Measurements from ENCODE around the gene COL5A2. TPM values are rescaled to one million over a fixed set of nuclear protein-coding genes. Genes with fewer than 3 reads are reported as not detected.

COL5A2 gene
- total and polyA plus RNA-seq, 9 of the 15 experiments (the other 6 are each of a cell fraction or from before 2014, with no cell fraction given): 0.01 to 0.54 (median 0.19) TPM

DNA sequence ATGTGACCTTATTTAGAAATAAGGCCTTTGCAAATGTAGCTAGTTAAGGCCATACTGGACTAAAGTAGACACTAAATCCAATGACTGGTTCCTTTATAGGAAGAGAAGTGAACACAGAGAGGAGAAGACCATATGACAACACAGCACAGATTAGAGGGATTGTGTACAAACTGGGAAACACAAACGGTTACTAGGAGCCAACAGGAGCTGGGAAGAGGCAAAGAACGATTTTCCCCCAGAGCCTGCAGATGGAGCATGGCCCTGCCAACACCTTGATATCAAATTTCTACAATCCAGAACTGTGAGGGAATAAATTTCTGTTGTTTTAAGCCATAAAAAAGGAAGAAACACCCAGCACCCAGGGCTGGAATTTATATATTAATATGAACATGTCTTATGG lies 38.7 kb upstream of the COL5A2 start:
- intact Hi-C loops (cut with micrococcal nuclease): no loop called here
- Histone ChIP-seq H3K79me2 (ENCODE audit: control insufficient read depth, insufficient read depth, low read length) (no peaks in the 10 kb centered on the region), H3K27ac (ENCODE audit: extremely low read depth, low read depth, low read length) (no peak overlapping the region), H3K4me1 (replicated peaks in 1 of 2; ENCODE audit: control insufficient read depth in 2 of 2, insufficient read depth in 2 of 2, low read length in 2 of 2) (peaks cover 0 to 3% of the 10 kb centered on the region in 2 experiments; a peak in 2 of 5 replicates), H3K4me3 (no peak overlapping the region), H3K27me3 (ENCODE audit: control insufficient read depth in 2 of 2, insufficient read depth in 2 of 2, low read length in 2 of 2) (no peaks in the 10 kb centered on the region), H2AFZ (ENCODE audit: low read depth, low read length) (no peak overlapping the region), H3K9ac (ENCODE audit: insufficient read depth in 1 of 2, low read depth in 2 of 2, low read length in 2 of 2) (no peak overlapping the region), H3K9me3 (replicated peaks; ENCODE audit: control insufficient read depth, insufficient read depth, low read depth, low read length) (no peaks in the 10 kb centered on the region), H3K9me1 (ENCODE audit: control insufficient read depth, insufficient read depth, low read length) (no peaks in the 10 kb centered on the region), H4K20me1 (replicated peaks; ENCODE audit: control insufficient read depth, insufficient read depth, low read length) (no peaks in the 10 kb centered on the region), H3K4me2 (ENCODE audit: insufficient read depth, low read length) (no peak overlapping the region), H3K36me3 (ENCODE audit: control insufficient read depth, insufficient read depth, low read length) (no peaks in the 10 kb centered on the region)
- no TSS peak for BruUV-seq (replicated peaks)
- ATAC-seq: no peak
- POLR2A ChIA-PET: interaction anchor here (1.1 kb wide), 1 partner anchor 11 kb away, joined by 3 read pairs; no protein-coding TSS in a partner anchor
- no peak for DNase-seq (ENCODE audit: extremely low read depth in 1 of 4, low spot score in 3 of 4)
- in situ Hi-C loops (cut with MboI): no loop called here
- TF ChIP-seq ZNF175 (CRISPR knock-in tag; IDR thresholded peaks at IDR 0.05; ENCODE audit: low read depth) (no peak), IFI16 (CRISPR knock-in tag; IDR thresholded peaks at IDR 0.05) (no peak), KDM4B (IDR thresholded peaks at IDR 0.05; ENCODE audit: borderline replicate concordance in 2 of 2, low read depth in 1 of 2) (no peak), RBM39 (optimal IDR thresholded peaks at IDR 0.05; ENCODE audit: low read depth, low read length) (no peak), GATA2 (CRISPR knock-in tag; IDR thresholded peaks at IDR 0.05) (no peak), SIN3B (IDR thresholded peaks at IDR 0.05; ENCODE audit: low read depth) (no peak), ZNF165 (CRISPR knock-in tag; IDR thresholded peaks at IDR 0.05; ENCODE audit: borderline replicate concordance) (no peak), SMAD3 (CRISPR knock-in tag; conservative IDR thresholded peaks at IDR 0.05) (no peak), FOXK1 (CRISPR knock-in tag; IDR thresholded peaks at IDR 0.05; ENCODE audit: borderline replicate concordance) (no peak), PHF21A (IDR thresholded peaks at IDR 0.05; ENCODE audit: borderline replicate concordance, low read depth) (no peak), FOXJ3 (CRISPR knock-in tag; IDR thresholded peaks at IDR 0.05) (no peak)
- 40% methylated on average over 1 of the region's 2 CpGs for WGBS (ENCODE audit: insufficient coverage, low coverage, missing lambda C conversion rate)
- no peak for FAIRE-seq
- CTCF ChIA-PET (ENCODE audit: low intra/inter-chr PET ratio): no interaction called here
